Prostate gland (tissue), 2 donors: ENCODE results near the gene TM9SF2.

Experiments used
- CTCF ChIP-seq, 4 experiments: fragments of 200-600 bp in 2 of 4; fragments of 450-650 bp in 2 of 4; sonication (generic) in 2 of 4; IDR thresholded peaks; 1 replicate in 3 of 4; 2 replicates in 1 of 4; pipeline ENCODE4 v1.5.1; 2016 to 2019; ENCODE audit warnings: antibody characterized with exemption in 4 of 4, mild to moderate bottlenecking in 2 of 4, moderate library complexity in 2 of 4
- POLR2A ChIP-seq: fragments of 450-650 bp; IDR thresholded peaks from one replicate; pipeline ENCODE4 v1.6.1; 2016; ENCODE audit warnings: antibody characterized with exemption, mild to moderate bottlenecking
- POLR2AphosphoS5 ChIP-seq: sonication (generic); formaldehyde crosslinking; IDR thresholded peaks from one replicate; pipeline ENCODE4 v1.6.1; 2017; ENCODE audit warnings: antibody characterized with exemption

- TF ChIP-seq CTCF (IDR thresholded peaks at IDR 0.05): no peak
- TF ChIP-seq POLR2AphosphoS5: no peak
- TF ChIP-seq POLR2A: no peak
Measured at GRCh38 chr13:99523838-99524237, 22.6 kb downstream of the TM9SF2 start.
